HG03457 (cell line): Measurements from ENCODE around the gene MICA.
"Not testable (repeated sequence)": the region's sequence is repeated elsewhere in the genome, so short reads cannot be mapped to it uniquely, and the experiment has no call there.

ENCODE experiments used
- ATAC-seq: cut with Tn5 transposase; IDR thresholded peaks from one replicate; pipeline ENCODE4 v1.9.1; 2021; ENCODE audit warnings: moderate number of reproducible peaks; ENCODE audit not compliant: unreplicated experiment

Gene MICA

GRCh38 chr6:31381666-31382065 lies 21.7 kb upstream of the MICA start:
- ATAC-seq: no peak

- ATAC-seq: no peak
Measured at GRCh38 chr6:31383149-31383548, 20.2 kb upstream of the MICA start.

- no peak for ATAC-seq
Measured at GRCh38 chr6:31385041-31385440, 18.4 kb upstream of the MICA start.

- no peak for ATAC-seq
Measured at GRCh38 chr6:31386099-31386498, 17.3 kb upstream of the MICA start.

GRCh38 chr6:31386977-31387376 lies 16.4 kb upstream of the MICA start:
- ATAC-seq: no peak

- not testable (repeated sequence) for ATAC-seq
Measured at GRCh38 chr6:31388916-31389801, 14.2 kb upstream of the MICA start.

DNA sequence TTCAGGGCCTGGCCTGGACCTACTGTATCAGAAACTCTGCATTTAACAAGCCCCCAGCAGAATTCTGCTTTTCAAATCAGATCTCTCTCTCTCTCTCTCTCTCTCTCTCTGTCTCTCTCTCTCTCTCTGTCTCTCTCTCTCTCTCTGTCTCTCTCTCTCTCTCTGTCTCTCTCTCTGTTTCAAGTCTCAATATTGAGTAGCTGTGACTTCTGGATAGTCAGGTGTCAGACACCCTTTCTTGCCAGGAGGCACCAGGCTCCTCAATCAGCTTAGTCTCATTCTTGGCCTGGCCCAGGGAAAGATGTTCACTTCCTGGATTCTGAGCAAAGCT lies 13.6 kb upstream of the MICA start:
- ATAC-seq: not testable (repeated sequence)

GRCh38 chr6:31393932-31394331 lies 9.5 kb upstream of the MICA start:
- no peak for ATAC-seq

GRCh38 chr6:31394381-31394780 lies 9.0 kb upstream of the MICA start:
- ATAC-seq: no peak

GRCh38 chr6:31395832-31396231 lies 7.6 kb upstream of the MICA start:
- ATAC-seq: no peak

DNA sequence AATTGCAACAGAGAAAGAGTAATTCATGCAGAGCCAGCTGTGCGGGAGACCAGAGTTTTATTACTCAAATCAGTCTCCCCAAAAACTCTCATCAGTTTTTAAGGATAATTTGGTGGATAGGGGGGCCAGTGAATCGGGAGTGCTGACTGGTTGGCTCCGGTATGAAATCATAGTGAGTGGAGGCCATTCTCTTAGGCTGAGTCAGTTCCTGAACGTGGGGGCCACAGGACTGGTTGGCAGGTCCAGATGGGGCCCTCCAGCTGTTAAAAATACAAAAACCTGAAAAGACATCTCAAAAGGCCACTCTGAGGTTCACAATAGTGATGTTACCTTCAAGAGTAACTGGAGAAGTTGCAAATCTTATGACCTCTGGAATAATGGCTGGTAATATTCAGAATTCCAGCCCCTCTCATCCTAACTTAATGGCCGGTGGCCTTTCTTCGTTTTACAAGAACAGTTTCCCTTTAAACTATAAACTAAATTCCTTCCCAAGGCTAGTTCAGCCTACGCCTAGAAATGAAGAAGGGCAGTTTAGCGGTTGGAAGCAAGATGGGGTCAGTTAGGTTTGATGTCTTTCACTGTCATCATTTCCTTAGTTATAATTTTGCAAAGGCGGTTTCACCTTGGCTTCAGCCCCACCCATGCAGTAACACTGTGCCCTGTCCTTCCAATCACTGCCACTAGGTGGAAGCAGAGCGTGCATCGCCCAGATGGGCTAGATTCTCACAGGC lies 6.8 kb upstream of the MICA start:
- ATAC-seq: peak; percentile 58

- ATAC-seq: not testable (repeated sequence)
Measured at GRCh38 chr6:31397153-31397499, 6.3 kb upstream of the MICA start.

- no peak for ATAC-seq
Measured at GRCh38 chr6:31397901-31398525, 5.4 kb upstream of the MICA start.

GRCh38 chr6:31399589-31400466 lies 3.6 kb upstream of the MICA start:
- ATAC-seq: no peak

GRCh38 chr6:31400467-31401289 lies 2.7 kb upstream of the MICA start:
- no peak for ATAC-seq

- no peak for ATAC-seq
Measured at GRCh38 chr6:31401403-31401802, 2.0 kb upstream of the MICA start.

GRCh38 chr6:31402324-31403282 lies 792 bp upstream of the MICA start:
- no peak for ATAC-seq

GRCh38 chr6:31404061-31404364 lies 618 bp downstream of the MICA start:
- ATAC-seq: not testable (repeated sequence)

- no peak for ATAC-seq
Measured at GRCh38 chr6:31405996-31406395, 2.6 kb downstream of the MICA start.
